Activated CD4-positive, alpha-beta T cell treated with anti-CD3 and anti-CD28 coated beads for 1 hour (primary cell): ENCODE results near the gene INCENP.
A peak's percentile ranks its signal among the peaks of the same experiment; 100 is the strongest.

Experiments used
- DNase-seq: peaks from one replicate; pipeline ENCODE4 v3.0.0-alpha.2; 2020

The INCENP gene

DNA sequence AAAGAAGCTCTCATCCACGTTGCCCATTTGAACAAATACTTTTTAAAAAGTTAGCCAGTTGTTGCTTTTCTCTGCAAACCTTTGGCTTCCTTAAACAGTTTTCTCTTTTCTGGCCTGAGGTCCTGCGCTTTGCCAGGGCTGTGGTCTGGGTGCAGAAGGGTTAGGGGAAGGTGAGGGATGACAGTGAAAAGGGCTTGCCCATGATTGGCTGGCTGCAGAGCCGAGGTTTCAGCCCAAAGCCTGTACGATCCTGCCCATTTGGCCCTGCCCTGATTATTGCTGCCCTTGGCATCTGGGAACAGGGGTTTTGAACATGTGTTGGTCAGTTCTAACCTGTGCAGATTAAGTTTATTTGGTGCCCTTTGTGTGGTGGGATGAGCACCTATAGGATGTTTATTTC is 1.5 kb downstream of the INCENP start:
- DNase-seq: no peak

DNA sequence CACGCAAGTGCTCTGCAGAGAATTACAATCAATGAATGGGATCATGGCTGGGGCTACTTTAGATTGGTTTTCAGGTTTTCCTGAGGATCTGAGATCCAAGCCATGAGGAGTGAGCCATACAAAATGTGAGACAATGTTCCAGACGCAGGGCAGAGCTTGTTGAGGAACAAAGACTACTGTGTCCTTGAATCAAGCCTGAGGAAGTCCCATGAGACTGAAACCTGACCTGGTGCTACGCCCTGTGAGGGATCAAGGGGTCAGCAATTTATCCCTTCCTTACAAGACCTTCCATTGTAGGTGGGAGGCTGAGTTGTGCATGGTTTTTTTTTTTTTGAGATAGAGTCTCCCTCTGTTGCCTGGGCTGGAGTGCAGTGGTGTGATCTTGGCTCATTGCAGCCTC is 2.1 kb downstream of the INCENP start:
- DNase-seq: no peak

DNA sequence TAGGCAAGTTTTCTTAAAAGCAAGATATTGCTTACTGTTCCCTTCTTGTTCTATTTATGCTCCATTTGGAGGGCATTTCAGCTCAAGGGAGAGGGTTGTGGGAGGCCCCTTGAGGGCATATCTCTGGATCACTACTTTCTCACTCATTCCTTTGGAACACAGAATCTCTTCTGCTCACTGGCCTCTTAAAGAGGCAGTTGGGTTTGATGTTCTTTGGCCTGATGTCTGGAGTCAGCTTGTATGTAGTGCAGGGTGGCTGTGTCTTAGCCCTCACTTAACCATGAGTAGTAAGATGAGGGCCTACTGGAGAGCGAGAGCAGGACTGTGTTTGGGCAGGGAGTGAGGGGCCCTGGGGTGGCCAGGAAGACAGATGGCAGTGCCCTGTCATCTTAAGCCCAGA is 3.6 kb downstream of the INCENP start:
- DNase-seq: no peak

DNA sequence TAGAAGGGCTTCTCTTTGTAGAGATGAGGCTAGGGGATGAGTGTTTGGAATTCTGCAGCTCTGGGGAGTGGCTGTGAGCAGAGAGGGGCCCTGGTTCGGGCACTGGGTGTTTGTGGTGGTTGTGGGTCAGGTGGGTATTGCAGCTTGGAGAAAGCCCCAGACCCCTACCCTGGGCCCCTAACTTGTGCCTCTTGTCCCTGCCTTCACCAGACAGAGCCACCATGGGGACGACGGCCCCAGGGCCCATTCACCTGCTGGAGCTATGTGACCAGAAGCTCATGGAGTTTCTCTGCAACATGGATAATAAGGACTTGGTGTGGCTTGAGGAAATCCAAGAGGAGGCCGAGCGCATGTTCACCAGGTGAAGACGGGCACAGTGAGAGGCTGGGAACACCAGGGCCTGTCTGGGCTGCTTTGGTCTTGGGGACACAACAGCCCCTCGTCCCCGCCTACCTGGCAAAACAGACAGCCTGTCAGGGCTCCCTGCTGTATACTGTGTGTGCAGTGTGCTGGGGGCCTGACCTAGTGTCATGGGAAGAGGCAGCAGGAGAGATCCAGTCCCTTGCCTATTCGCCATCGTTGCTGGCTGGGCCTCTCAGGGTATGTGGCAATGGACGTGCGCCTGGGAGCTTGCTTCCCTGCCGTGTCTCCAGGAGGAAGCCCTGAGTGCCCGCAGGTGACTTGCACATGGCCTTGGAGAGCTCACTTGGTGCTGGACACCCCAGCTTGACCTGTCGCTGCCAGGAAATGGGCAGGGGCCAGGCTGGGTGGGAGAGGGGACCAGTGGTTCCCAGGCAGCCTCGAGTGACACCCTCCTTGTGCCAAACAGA is 4.3 kb downstream of the INCENP start:
- no peak for DNase-seq

DNA sequence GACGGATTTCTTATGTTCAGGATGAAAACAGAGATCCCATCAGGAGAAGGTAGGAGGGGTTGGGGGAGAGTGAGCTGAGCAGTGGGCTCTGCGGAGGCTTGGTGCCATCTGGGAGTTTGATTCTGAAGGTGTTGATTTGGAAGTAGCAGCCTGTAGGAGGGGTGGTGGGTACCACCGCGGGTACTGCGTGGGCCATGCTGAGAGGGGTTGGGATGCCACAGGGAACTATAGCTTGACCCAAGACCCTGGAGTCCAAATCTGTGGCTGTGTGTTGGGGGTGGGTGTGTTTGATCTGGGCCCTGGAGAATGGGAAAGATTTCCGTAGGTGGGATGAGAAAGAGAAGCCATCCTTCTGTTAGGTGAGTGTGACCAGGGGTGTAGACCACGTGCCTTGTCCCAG is 5.0 kb downstream of the INCENP start:
- DNase-seq: no peak

DNA sequence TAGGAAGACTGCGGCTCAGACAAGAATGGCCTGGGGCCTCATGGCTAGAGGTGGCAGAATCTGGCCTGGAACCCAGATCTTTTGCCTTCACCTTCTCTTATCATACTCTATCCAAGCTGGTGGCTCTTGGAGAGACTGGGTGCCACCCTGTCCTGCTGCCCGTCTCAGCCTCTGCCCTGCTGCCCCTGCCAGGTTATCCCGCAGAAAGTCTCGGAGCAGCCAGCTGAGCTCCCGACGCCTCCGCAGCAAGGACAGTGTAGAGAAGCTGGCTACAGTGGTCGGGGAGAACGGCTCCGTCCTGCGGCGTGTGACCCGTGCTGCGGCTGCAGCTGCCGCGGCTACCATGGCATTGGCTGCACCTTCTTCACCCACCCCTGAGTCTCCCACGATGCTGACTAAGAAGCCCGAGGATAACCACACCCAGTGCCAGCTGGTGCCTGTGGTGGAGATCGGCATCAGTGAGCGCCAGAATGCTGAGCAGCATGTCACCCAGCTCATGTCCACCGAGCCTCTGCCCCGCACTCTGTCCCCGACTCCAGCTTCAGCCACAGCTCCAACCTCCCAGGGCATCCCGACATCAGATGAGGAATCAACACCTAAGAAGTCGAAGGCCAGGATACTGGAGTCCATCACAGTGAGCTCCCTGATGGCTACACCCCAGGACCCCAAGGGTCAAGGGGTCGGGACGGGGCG is 5.9 kb downstream of the INCENP start:
- no peak for DNase-seq

DNA sequence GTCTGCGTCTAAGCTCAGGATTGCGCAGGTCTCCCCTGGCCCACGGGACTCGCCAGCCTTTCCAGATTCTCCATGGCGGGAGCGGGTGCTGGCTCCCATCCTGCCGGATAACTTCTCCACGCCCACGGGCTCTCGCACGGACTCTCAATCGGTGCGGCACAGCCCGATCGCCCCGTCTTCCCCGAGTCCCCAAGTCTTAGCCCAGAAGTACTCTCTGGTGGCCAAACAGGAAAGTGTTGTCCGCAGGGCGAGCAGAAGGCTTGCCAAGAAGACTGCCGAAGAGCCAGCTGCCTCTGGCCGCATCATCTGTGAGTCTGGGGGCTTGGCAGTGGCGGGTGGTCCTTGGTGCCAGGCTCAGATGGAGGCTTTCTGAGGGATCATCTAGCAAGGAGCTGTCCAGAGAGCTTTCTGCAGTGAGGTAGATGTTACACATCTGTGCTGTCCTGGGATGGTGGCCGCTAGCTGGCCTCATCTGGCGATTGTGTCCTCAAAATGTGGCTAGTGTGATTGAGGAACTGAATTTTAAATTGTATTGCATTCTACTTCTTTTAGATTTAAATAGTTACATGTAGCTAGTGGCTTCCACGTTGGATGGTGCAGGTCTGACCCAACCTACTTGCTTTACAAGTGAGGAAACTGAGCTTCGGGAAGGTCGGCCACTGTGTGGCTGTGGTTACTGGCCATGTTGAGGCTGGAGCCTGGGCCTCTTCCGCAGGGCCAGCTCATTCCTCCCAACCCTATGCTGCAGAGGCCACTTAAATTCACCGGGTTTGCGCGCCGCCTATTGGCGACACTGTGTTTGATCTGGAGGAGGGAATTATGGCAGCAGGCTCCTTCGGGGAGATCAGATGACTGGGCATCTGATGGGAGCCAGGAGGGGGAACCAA is 6.7 kb downstream of the INCENP start:
- no peak for DNase-seq

DNA sequence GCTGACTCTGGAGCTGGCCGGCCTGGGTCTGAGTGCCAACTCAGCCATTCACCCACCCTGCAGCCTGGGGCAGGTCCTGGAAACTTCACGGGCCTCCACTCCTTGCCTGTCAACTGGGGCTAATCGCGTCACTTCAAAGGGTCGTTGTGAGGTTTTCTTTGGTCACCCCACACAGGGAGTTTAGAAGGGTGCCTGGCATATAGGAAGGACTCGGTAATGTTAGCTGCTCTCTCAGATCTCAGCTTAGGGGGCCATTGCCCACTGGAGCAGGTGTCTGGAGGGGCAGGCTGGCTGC is 7.3 kb downstream of the INCENP start:
- no peak for DNase-seq

DNA sequence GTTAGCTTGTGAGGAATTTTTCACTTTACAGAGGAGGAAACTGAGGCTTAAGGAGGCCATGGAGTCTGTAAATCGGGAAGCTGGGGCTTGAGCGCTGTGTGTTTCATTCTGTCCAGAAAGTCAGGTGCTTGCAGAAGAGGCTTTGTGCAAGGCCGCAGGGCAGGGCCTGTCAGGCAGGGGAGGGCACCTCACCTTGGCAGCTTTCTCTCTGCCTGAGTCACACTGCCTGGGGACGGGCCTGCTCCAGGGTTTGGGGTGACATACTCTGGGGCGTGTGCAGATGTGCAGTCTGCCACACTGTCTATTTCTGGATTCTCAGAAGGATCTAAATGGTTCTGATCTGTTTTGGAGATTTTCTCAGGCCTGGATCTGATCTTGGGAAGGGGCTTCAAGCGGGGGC is 8.4 kb downstream of the INCENP start:
- no peak for DNase-seq

DNA sequence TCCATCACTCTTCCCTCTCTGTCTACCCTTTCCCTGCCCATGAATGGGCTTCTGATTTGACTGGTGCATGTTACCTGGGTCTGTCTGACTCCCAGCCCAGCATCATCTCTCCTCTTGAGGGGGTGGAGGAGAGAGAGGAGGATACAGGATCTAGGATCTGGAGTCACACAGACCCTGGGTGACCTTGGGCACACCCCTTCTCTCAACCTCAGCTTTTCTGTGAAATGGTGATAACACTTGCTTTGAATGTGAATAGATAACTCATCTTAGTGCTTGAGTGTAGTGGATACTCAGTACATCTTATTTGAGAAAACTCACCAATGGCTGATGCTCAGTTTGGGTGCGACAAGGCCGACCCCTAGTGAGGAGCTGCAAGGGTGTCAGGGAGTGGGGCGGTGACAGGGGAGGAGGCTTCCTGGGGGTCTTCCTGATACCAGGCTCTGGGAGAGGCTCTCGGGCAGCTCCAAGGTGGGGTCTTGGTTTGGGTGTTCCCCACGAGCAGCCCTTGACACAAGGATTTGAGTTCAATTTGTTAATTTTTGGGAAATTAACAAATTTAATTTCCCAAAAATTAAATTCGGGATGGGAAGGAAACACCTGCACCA is 9.0 kb downstream of the INCENP start:
- no peak for DNase-seq

DNA sequence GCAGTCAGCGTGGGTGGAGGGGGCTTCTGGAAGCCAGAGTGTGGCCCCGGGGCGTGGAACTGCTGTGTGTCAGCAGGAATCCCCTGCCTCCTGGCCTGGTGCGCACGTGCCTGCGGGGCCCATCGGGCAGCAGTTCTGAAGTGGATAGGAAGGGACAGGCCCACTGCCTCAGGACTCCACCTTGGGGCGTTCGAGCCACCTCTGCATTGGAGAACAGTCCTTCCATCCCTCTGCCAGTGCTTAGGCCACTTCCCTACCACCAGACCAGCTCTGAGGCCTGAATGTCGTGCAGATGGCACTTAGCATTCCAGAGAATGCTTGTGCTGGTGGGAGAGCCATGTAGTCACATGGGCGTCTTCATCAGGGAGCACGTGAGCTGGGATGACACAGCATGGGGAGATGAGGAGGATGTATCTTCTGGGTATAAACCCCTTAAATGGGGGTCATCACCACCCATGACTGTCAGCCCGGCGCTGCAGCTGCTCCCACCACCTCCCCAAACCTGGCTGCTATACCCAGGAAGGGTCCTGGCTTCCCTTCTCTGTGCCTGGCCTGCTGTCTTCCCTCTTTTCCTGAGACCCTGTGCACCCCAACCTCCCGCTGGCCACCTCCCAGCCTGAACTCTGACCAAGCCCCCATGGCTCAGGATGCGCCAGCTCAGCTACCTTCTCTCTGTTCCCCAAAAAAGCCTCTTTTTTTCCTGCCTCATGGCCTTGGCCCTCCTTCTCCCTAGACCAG is 9.7 kb downstream of the INCENP start:
- DNase-seq: no peak

DNA sequence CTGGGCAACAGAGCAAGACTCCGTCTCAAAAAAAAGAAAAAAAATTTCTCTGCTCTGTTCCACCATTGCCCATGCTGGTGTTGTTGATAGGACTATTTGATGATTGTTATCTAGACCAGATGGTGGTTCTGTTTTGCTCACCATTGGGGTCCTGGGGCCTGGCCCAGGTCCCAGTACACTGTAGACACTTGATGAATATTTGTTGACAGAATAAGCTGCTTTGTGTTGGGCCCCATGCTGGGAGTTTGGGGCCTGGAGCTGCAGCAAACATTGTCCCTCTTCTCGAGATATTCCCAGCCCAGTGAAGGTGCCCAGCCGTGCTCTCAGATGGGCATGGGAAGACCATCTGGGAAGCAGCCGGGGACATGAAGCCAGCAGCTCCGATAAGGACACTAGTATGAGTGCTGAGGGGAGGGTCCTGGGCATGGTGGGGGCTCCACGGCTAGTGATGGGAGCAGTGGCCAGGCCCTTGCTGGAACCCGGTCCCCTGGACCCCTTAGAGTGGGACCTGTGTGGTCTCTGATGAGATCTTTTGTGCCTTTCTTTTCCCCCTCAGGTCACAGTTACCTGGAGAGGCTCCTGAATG is 13.6 kb downstream of the INCENP start:
- no peak for DNase-seq

DNA sequence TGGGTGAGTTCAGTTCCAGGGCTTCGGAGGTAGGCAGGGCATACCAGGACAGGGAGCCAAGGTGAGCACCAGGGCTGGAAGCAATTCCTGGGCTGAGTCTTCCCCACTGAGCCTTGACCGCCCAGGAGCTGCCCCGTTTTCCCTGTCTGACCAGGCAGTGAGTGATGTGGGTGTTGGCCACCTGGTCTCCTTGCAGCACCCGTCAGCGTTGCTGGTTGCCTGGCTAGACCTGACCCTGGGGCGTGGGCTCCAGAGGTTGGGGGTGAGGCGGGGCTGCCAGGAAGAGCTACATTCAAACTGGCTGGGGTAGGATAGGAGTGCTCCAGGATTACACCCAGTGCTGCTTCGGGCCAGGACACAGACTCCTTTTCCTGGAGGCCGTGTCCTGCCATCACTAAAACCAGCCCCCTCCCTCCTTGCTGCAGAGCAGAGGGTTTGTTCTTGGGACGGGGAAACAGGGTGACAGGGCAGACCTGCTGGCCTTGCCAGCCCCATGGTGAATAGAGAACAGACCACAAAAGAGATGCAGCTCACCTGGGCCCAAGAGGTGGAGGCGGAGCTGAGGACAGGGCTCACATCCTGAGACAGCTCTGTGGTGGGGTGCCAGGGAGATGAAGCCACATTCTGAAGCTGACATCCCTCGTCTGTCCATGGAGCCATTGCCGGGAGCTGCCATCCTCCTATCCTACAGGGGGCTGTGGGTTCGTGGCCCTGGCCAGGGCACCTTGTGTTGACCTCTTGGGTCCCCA is 14.2 kb downstream of the INCENP start:
- no peak for DNase-seq

DNA sequence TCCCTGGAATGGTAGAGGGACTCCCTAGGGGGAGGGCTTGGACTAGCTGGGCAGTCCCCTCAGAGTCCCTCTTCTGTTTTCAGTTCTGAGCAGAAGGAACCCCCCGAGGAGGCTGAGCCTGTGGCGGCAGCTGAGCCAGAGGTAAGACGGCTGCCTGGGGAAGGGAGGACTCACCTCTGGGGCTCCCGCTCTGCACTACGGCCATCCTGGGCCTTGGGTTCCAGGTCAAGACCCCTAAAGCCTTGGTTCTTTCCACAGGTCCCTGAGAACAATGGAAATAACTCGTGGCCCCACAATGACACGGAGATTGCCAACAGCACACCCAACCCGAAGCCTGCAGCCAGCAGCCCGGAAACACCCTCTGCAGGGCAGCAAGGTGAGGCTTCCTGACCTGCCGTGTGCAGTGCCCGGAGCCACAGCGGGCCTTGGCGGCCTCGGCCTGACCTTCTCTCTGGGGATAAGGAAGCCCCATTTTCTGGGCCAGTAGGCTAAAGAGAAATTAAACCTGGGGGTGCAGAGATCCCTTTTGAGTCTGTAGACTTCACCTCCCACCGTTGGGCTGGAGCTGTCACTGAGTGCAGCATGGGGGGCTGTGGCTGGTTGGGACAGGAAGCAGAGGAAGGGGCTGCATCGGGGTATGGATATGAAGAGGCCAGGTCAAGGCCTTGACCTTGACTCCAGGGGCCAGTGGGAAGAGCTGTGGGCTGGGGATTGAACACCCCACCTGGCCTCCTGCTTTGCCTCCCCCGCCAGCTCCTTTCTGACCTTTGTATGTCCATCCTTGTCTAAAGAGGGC is 15.0 kb downstream of the INCENP start:
- DNase-seq: no peak

DNA sequence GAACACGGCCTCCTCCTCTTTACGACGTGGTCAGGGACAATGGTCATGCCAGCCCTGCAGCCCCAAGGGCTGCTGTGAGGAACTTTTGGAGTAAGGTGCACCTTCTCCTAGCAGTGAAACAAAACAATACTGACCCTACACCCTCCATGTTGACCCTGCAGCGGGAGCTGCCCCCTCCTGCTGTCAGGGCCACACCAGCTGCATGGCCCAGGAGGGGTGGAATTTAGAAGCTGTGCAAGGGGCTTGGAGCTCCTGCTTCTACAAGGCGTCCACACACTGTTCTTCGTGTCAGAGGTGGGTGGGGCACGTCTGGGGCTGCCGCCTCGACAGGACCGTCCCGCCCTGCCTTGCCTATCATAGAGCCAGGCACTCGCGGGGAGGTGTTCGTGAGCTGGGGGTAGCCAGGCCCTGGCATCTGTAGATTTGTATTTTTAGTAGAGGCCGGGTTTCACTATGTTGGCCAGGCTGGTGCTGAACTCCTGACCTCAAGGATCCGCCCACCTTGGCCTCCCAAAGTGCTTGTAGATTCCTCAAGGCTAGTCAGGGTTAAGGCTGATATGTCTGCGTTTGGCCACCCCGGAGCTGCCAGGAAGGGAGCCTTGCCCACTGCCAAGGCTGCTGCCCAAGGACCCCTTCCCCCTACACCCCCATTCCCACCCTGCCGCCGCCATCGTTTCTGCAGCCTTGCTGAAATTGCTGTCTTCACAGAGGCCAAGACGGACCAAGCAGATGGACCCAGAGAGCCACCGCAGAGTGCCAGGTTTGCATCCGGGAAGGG is 15.9 kb downstream of the INCENP start:
- DNase-seq: no peak

DNA sequence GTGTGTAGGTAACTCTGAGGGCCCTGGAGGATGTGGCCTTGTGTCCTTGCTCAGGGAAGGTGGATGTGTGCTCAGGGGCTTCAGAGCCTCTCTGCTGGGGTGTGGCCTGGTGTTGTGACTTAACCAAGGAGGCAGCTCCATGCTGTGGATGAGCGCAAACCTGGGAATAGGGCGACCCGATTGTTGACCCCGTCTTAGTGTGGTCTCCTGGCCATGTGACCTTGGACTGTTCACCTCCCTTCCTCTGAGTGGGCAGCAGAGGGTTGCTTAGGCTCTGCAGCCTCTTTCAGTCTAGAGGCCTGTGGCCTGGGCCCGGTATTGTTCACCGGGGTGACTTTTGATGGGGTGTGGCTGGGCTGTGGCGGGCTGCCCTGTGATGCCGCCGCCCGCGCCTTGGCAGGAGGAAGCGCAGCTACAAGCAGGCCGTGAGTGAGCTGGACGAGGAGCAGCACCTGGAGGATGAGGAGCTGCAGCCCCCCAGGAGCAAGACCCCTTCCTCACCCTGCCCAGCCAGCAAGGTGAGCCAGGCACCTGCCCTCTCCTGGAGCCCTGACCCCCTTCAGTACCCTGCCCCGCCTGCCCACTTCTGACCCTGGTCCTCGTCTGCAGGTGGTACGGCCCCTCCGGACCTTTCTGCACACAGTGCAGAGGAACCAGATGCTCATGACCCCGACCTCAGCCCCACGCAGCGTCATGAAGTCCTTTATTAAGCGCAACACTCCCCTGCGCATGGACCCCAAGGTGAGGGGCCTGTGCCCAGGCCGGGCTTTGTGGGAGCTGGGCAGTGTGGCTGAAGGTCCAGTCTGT is 16.7 kb downstream of the INCENP start:
- no peak for DNase-seq

DNA sequence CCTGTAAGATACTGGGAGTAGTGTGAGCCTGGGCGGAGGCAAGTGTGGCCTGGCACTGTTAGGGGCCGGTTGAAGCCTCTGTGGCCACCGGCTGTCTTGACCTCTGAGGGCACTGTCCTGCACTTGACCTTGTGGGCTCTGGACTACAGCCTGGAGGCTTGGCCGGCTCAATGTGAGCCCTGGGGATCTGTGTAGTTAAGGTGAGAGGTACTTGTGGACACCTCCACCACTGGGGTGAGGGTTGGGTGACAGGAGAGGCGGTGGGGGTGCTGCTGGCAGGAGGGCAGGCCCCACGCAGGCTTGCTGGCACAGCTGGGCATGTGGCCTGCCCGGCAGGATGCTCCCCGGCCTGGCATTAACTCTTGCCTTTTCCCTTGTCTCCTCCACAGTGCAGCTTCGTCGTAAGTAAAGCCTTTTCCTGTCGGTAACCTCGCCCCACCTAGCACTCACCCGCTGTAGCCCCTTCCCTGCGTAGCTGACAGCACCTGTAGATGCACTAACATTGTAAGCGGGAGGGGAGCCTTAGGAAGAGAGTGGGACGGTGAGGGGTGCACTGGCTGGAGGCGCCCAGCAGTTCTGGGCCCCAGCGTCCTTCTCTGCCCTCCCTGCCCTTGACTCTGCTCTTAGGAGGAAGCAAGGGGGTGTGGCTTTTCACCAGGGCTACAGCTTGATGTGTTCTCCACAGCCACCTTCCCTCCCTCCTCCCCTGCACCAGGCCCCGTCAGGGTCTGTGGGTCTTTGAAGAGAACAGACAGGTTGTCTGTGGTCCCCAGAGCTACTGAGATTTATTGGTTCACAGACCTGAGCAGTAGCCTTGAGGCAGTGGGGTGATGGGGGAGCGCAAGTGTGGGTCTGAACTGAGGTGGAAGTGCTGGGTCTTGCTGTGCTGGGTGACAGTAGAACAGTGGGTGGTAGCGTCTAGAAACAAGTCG is 17.6 kb downstream of the INCENP start:
- no peak for DNase-seq

DNA sequence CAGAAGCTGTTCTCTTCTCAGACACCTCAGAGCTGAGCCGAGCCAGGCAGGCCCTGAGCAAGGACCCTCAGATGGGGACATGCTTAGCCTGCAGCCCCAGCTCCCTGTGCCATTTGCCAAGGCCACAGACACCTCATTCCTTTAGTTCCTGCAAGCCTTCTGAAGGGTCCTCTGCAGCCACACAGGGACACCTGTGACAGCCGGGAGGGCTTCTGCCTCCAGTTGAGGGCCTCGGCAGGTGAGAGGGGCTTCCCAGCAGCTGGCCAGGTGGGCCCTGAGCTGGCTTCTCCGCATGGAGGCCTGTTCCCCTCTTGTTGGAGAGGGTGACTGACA is 18.2 kb downstream of the INCENP start:
- peak; percentile 4 for DNase-seq
